ENCODE data around the gene NTM.

DNA sequence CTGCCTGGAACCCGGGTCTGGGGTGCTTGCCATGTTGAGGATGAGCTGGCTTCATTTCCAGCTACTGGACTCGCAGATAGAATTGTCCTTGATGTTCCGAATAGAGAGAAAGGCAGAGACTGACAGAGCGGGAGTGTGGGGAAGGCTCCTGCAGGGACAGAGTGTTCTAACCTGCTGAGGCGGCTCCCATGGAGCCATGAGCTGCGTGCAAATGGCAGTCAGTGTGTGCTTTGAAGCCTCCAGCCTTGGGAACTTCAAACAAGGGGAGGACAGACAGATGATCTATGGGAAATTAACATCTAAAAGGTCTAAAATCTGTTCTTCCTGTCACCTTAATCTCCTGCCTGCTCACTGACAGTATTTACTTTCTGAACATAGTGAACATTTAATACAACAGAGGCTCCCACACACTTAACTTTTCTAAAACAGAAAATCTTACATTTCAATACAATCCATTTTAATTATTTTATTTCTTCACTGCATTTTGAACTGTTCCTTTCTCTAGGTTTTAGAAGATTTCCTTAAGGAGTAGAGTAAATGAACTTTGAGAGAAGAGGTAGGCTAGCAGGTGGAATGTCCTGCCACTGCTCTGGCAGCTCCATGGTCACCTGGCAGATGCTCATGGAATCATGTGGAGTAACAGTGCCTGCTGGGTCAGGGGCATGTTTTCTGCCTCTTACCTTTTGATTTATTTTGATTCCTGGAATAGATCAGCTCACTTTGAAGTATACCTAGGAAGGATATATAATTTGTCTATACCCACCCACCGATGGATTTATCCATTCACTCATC lies 481.7 kb downstream of the NTM start:
- TF ChIP-seq, protein P1, sequence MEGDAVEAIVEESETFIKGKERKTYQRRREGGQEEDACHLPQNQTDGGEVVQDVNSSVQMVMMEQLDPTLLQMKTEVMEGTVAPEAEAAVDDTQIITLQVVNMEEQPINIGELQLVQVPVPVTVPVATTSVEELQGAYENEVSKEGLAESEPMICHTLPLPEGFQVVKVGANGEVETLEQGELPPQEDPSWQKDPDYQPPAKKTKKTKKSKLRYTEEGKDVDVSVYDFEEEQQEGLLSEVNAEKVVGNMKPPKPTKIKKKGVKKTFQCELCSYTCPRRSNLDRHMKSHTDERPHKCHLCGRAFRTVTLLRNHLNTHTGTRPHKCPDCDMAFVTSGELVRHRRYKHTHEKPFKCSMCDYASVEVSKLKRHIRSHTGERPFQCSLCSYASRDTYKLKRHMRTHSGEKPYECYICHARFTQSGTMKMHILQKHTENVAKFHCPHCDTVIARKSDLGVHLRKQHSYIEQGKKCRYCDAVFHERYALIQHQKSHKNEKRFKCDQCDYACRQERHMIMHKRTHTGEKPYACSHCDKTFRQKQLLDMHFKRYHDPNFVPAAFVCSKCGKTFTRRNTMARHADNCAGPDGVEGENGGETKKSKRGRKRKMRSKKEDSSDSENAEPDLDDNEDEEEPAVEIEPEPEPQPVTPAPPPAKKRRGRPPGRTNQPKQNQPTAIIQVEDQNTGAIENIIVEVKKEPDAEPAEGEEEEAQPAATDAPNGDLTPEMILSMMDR (conservative IDR thresholded peaks at IDR 0.05), result no peak
- no peak for TF ChIP-seq ZFX (IDR thresholded peaks at IDR 0.05)

Data from C4-2B (cell line).